ENCODE data around the gene RAET1L.
A peak's percentile ranks its signal among the peaks of the same experiment; 100 is the strongest.
"Not testable (repeated sequence)": the region's sequence is repeated elsewhere in the genome, so short reads cannot be mapped to it uniquely, and the experiment has no call there.

RAET1L gene

GRCh38 chr6:149991472-149991795, 33.9 kb downstream of the RAET1L start:
- not testable (repeated sequence) for DNase-seq (ENCODE audit: low read depth)

GRCh38 chr6:149990661-149991471, 34.5 kb downstream of the RAET1L start:
- DNase-seq (ENCODE audit: low read depth), result peak; percentile 3

- no peak for DNase-seq (ENCODE audit: low read depth)
Measured at GRCh38 chr6:149990212-149990660, 35.1 kb downstream of the RAET1L start.

DNA sequence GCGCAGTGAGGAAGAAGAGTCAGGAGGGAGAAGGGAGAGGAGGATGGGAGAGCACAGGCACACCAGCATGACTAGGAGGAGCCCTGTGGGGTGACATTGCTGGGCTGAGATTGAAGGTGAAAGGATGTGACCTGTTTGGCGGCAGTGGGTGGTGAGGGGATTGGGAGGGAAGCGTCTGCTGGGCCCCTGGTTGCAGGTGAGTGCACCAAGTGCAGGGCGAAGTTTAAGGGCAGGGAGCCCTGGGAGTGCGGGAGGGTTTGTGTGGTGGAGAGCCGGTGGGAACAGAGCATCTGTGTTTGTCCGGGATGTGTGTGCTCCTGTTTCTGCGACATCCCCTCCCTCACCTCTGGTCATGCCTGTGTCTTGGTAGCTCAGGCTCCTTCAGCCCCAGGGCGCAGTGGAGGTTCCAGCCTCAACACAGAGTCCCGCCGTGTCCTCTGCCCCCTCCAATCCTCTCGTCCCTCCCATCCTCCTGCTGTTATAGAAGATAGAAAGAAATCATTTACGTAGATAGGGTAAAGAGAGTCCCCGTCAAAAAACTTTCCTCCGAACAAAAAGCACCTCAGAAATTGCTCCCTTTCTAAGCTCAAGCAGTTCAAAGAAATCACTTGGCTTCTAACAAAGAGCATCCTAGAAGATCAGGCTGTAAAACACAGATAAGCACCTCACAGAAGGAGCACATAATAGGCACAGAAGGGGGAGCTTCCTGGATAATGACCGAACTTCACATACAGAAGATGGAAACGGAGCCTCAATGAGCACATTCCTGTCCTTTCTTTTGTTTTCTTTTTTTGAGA, 36.6 kb downstream of the RAET1L start:
- no peak for DNase-seq (ENCODE audit: low read depth)

DNA sequence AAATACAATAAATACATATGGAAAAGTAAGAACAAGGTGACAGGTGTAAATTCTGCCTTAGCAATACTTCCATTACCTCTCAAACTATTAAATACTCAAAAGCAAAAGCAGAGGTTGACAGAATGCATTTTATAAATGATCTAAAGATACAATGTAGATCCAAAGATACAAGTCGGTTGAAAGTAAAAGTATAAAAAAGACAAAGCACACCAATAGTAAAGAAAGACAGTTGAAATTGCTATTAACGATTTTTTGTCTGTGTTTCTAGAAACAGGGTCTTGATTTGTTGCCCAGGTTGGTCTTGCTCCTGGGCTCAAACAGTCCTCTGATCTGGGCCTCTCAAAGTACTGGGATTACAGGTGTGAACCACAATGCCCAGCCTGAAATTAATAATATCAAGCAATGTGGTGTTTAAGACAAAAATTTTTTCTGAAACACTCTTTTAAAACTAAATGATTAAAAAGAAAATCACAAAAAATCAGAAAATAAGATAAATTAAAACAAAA, 37.7 kb downstream of the RAET1L start:
- DNase-seq (ENCODE audit: low read depth), result no peak

- DNase-seq (ENCODE audit: low read depth), result no peak
Measured at GRCh38 chr6:149985481-149985937, 39.8 kb downstream of the RAET1L start.

GRCh38 chr6:149984773-149985172, 40.6 kb downstream of the RAET1L start:
- no peak for DNase-seq (ENCODE audit: low read depth)

GRCh38 chr6:149983145-149983544, 42.2 kb downstream of the RAET1L start:
- no peak for DNase-seq (ENCODE audit: low read depth)

DNA sequence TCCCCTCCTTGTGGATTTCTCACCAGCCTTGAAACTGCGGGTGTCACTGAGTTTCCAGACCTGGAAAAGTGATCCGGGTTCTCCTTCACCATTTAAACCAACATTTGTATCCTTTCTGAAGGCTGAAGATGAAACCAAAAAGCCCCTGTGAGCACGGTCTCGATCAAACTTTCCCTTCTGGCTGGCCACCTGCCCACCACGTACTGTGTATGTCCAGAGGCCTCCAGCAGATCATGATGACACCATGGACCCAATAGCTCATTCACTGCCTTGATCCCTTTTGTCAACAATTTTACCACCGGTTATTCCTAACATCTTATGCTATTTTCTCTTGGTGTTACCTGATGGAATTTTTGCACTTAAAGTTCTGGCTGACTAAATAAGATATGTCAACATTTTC, 46.0 kb downstream of the RAET1L start:
- DNase-seq (ENCODE audit: low read depth), result no peak

- no peak for DNase-seq (ENCODE audit: low read depth)
Measured at GRCh38 chr6:149978610-149979009, 46.7 kb downstream of the RAET1L start.

DNA sequence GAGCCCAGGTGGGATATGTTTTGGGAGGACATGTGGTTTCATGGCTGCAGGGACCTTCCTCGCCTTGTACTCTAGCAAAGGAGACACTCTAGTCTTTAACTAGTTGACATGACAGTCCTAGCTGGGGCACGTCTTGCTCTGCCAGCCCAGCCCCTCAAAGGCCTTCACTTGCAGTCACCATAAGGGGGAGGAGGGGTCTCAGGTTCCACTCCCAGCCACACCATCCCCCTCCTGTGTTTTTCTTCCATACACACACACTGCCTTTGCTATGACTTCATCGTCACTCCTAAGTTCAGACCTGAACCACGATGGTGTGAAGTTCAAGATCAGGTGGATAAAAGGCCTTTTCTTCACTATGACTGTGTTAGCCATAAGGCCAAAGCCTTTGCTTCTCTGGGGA, 48.1 kb downstream of the RAET1L start:
- no peak for DNase-seq (ENCODE audit: low read depth)

DNA sequence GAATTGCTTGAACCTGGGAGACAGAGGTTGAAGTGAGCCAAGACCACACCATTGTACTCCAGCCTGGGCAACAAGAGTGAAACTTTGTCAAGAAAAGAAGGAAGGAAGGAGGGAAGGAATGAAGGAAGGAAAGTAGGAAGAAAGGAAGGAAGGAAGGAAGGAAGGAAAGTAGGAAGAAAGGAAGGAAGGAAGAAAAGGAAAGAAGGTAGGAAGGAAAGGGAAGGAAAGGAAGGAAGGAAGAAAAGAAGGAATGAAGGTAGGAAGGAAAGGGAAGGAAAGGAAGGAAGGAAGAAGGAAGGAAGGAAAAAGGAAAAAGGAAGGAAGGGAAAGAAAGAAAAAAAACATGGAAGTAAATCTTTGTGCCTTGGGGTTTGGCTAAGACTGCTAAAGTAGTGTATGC, 49.9 kb downstream of the RAET1L start:
- no peak for DNase-seq (ENCODE audit: low read depth)

DNA sequence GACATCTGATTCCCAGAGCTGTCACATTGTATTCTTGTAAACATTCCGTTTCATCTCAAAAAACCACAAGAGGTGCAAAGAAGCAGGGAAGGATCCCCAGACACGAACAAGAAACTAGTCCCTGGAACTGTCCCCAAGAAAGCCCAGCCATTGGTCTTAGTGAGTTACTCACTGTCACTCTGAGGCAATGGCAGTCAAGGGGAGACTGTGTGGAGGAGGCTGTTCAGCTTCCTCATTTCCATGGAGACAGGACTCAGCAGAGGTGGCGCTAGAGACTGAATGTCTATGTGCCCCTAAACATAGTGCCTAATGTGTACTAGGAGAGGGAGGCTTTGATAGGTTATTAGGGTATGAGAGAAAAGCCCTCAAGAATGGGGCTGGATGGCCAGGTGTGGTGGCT, 50.5 kb downstream of the RAET1L start:
- DNase-seq (ENCODE audit: low read depth), result no peak

- DNase-seq (ENCODE audit: low read depth), result not testable (repeated sequence)
Measured at GRCh38 chr6:149974394-149974793, 50.9 kb downstream of the RAET1L start.

GRCh38 chr6:149969635-149970034, 55.7 kb downstream of the RAET1L start:
- no peak for DNase-seq (ENCODE audit: low read depth)

DNA sequence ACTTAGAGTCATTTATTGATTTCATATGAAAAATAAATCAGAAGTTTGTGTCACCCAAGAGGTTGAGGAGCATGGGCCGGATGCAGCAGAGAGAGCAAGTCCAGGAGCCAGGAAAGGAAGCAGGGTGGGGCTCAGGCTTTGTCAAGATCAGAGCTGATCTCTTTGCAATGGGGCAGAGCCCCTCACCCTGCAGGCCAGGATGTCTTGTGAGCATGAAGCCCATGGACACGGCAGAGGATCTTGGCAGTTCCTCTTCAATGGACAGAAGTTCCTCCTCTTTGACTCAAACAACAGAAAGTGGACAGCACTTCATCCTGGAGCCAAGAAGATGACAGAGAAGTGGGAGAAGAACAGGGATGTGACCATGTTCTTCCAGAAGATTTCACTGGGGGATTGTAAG, 56.4 kb downstream of the RAET1L start:
- DNase-seq (ENCODE audit: low read depth), result not testable (repeated sequence)
